Naive thymus-derived CD4-positive, alpha-beta T cell (primary cell): ENCODE results near the gene FUT8. TPM values are rescaled to one million over a fixed set of nuclear protein-coding genes. Genes with fewer than 3 reads are reported as not detected.

ENCODE experiments used
- ATAC-seq: fragments of 150-1000 bp; cut with Tn5 transposase; 2 replicates; pipeline ENCODE4 v1.10.0; 2021; ENCODE audit warnings: mild to moderate bottlenecking, moderate library complexity
- CTCF ChIA-PET: fragments of 350-600 bp; sonication (Branson Sonifier 250); formaldehyde crosslinking; loops from one replicate; lab custom pipeline; 2021; ENCODE audit warnings: antibody characterized with exemption; lab: Charles Lee
- POLR2A ChIA-PET: fragments of 350-600 bp; sonication (Branson Sonifier 250); formaldehyde crosslinking; loops from one replicate; lab custom pipeline; 2021; ENCODE audit warnings: antibody characterized with exemption, inconsistent platforms; lab: Charles Lee
- DNase-seq, 9 donors: peaks; one replicate each; pipeline versions ENCODE4 v3.0.0 to v3.0.0-alpha.2; 2020 to 2022; ENCODE audit warnings: mixed read lengths in 1 of 9
- H3K27ac ChIP-seq: one replicate; pipeline ENCODE4 v1.7.0; 2013; ENCODE audit warnings: mild to moderate bottlenecking, low read depth, low read length, moderate library complexity
- H3K27me3 ChIP-seq, 2 donors: one replicate each; pipeline ENCODE4 v1.7.0; 2013; ENCODE audit warnings: low read length in 2 of 2, mild to moderate bottlenecking in 2 of 2, moderate library complexity in 2 of 2; ENCODE audit not compliant: control insufficient read depth in 2 of 2, insufficient read depth in 2 of 2
- H3K36me3 ChIP-seq, 3 experiments: 1 replicate in 2 of 3; 2 replicates in 1 of 3; pipeline ENCODE4 v1.7.0; 2013; ENCODE audit warnings: low read length in 3 of 3, mild to moderate bottlenecking in 3 of 3, moderate library complexity in 1 of 3; ENCODE audit not compliant: insufficient read depth in 3 of 3, control insufficient read depth in 2 of 3
- H3K4me1 ChIP-seq, 2 donors: one replicate each; pipeline ENCODE4 v1.7.0; 2013; ENCODE audit warnings: low read length in 2 of 2, mild to moderate bottlenecking in 2 of 2, moderate library complexity in 1 of 2; ENCODE audit not compliant: control insufficient read depth in 2 of 2, insufficient read depth in 2 of 2
- H3K4me3 ChIP-seq: 2 replicates; pipeline ENCODE4 v1.7.0; 2013; ENCODE audit warnings: mild to moderate bottlenecking, low read length
- H3K9me3 ChIP-seq, 3 experiments: 1 replicate in 2 of 3; 2 replicates in 1 of 3; pipeline ENCODE4 v1.7.0; 2013; ENCODE audit warnings: low read length in 3 of 3; ENCODE audit not compliant: control insufficient read depth in 2 of 3
- H3K27ac Mint-ChIP-seq, 9 donors: one replicate each; pipeline ENCODE4 v1.8.0; 2020 to 2022; ENCODE audit warnings: mixed read lengths in 9 of 9, mild to moderate bottlenecking in 8 of 9, moderate library complexity in 5 of 9, inconsistent platforms in 2 of 9
- H3K27me3 Mint-ChIP-seq, 5 donors: one replicate each; pipeline ENCODE4 v1.8.0; 2021 to 2022; ENCODE audit warnings: mixed read lengths in 5 of 5, mild to moderate bottlenecking in 1 of 5
- H3K36me3 Mint-ChIP-seq, 5 donors: one replicate each; pipeline ENCODE4 v1.8.0; 2020 to 2022; ENCODE audit warnings: mixed read lengths in 5 of 5, mild to moderate bottlenecking in 3 of 5, inconsistent platforms in 1 of 5
- H3K4me1 Mint-ChIP-seq, 7 donors: one replicate each; pipeline ENCODE4 v1.8.0; 2020 to 2022; ENCODE audit warnings: mixed read lengths in 7 of 7, mild to moderate bottlenecking in 3 of 7, inconsistent platforms in 1 of 7
- H3K4me3 Mint-ChIP-seq, 10 donors: one replicate each; pipeline ENCODE4 v1.8.0; 2020 to 2022; ENCODE audit warnings: mild to moderate bottlenecking in 10 of 10, mixed read lengths in 10 of 10, moderate library complexity in 6 of 10, inconsistent platforms in 2 of 10
- H3K9me3 Mint-ChIP-seq, 11 donors: one replicate each; pipeline ENCODE4 v1.8.0; 2020 to 2022; ENCODE audit warnings: mixed read lengths in 11 of 11, mild to moderate bottlenecking in 4 of 11, inconsistent platforms in 1 of 11, moderate library complexity in 1 of 11
- intact Hi-C, 2 donors: fragments of 100-400 bp; cut with micrococcal nuclease; formaldehyde crosslinking; loops; one replicate each; pipeline ENCODE4 v1.15.1; 2023
- polyA plus RNA-seq, 2 donors: library from polyadenylated mRNA; unstranded; fragments of 300-500 nt; fragmentation: Illumina TruSeq; gene quantifications; one replicate each; pipeline ENCODE4 v1.2.3, GENCODE V29; 2021
- total RNA-seq, 6 experiments: library from RNA in 5 of 6; stranded (reverse) in 5 of 6; gene quantifications; 1 replicate in 5 of 6; 2 replicates in 1 of 6; pipeline ENCODE4 v1.2.3 and lab custom pipeline; 2021 to 2026

The FUT8 gene
- total and polyA plus RNA-seq, 7 experiments from 2014 or later: 11.1 to 107 (median 41.6) TPM

DNA sequence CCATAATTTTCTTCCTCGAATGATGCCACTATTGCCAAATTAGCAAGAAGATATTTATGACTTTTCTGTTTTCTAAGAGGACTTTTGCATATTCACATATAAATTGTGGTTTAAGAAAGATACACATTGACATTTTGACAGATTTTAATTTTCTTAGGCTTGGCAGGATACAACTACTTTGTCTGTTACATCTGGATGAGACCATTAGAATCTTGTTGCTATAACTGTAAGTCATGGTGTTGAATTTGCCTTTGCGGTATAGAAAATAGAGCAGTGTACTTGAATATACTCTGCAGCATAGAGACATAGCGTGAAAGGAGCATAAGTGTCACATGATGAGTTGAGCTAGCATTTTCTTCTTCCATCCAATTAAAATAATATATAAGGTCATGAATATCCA lies 169.3 kb downstream of the FUT8 start:
- Mint-ChIP-seq H3K4me1 (peaks cover 5 to 37% (median 26%) of the 10 kb centered on the region in 7 donors), H3K36me3 (peaks cover 0 to 26% (median 11%) of the 10 kb centered on the region in 5 donors), H3K4me3 (no peak overlapping the region), H3K27me3 (no peaks in the 10 kb centered on the region), H3K27ac (no peak overlapping the region), H3K9me3 (no peaks in the 10 kb centered on the region)
- DNase-seq (no peak), ATAC-seq (no peak)
- Histone ChIP-seq H3K36me3 (no peaks in the 10 kb centered on the region), H3K27me3 (no peaks in the 10 kb centered on the region), H3K9me3 (no peaks in the 10 kb centered on the region), H3K27ac (no peak overlapping the region), H3K4me1 (no peaks in the 10 kb centered on the region), H3K4me3 (no peak overlapping the region)
- intact Hi-C loops: no loop called here
- ChIA-PET CTCF (no interaction called here), POLR2A (no interaction called here)

DNA sequence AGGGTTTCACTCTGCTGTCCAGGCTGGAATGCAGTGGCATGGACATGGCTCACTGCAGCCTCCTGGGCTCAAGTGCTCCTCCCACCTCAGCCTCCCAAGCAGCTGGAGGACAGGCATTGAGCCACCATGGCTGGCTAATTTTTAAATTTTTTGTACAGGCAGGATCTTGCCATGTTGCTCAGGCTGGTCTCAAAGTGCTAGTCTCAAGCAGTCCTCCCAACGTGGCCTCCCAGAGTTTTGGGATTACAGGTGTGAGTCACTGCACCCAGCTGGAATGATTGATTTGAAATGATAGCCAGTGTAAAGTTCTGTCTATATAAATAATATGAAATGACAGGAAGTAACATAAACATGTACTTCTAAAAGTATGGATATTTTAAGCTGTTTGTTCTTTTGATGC lies 172.7 kb downstream of the FUT8 start:
- Mint-ChIP-seq H3K27ac (no peak overlapping the region), H3K4me3 (no peak overlapping the region), H3K36me3 (peaks cover 0 to 23% (median 12%) of the 10 kb centered on the region in 5 donors), H3K4me1 (peaks cover 11 to 42% (median 35%) of the 10 kb centered on the region in 7 donors), H3K27me3 (no peaks in the 10 kb centered on the region), H3K9me3 (peaks cover 0 to 1% (median 0%) of the 10 kb centered on the region in 11 donors)
- DNase-seq (no peak), ATAC-seq (no peak)
- intact Hi-C loops: no loop called here
- H3K4me3 ChIP-seq: no peak overlapping the region
- ChIA-PET CTCF (no interaction called here), POLR2A (no interaction called here)
- no peaks in the 10 kb centered on the region for H3K36me3 ChIP-seq
- H3K27me3 ChIP-seq: no peaks in the 10 kb centered on the region
- no peaks in the 10 kb centered on the region for H3K4me1 ChIP-seq
- H3K27ac ChIP-seq: no peak overlapping the region
- H3K9me3 ChIP-seq: no peaks in the 10 kb centered on the region

DNA sequence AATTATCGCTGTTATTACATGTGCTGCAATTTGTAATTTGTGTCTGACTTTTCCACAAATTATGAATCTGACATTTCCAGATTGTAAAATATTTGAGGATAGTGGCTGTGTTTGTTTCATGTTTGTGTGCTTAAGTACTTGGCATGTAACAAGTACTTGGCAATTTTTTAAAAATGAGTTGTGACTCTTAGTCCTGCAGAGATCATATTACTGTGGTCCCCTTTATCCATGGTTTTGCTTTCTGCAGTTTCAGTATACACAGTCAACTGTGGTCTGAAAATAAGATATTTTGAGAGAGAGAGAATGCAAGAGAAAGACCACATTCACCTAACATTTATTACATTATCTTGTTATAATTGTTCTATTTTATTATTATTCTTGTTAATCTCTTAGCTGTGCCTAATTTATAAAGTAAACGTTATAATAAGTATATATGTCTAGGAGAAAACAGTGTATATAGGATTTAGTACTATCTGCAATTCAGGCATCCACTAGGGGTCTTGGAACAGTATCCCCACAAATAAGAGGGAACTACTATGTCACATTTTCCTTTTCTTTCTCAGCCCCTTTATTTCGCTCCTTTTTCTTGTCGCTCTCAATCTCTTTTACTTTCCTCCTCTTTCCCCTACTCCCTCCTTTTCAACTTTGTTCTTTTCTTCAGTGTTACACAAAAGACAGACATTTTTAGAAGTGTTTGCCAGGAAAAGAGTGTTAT lies 176.1 kb downstream of the FUT8 start:
- Mint-ChIP-seq H3K4me1 (peaks cover 10 to 39% (median 28%) of the 10 kb centered on the region in 7 donors), H3K9me3 (peaks cover 0 to 1% (median 0%) of the 10 kb centered on the region in 11 donors), H3K27ac (peak overlapping the region in 1 of 9 donors; percentile 41), H3K4me3 (peak overlapping the region in 2 of 10 donors; percentile 10 to 57), H3K36me3 (peaks cover 0 to 19% (median 12%) of the 10 kb centered on the region in 5 donors), H3K27me3 (no peaks in the 10 kb centered on the region)
- POLR2A ChIA-PET: no interaction called here
- DNase-seq (no peak), ATAC-seq (no peak)
- CTCF ChIA-PET: no interaction called here
- Histone ChIP-seq H3K36me3 (no peaks in the 10 kb centered on the region), H3K27ac (no peak overlapping the region), H3K4me3 (no peak overlapping the region), H3K27me3 (no peaks in the 10 kb centered on the region), H3K9me3 (no peaks in the 10 kb centered on the region), H3K4me1 (no peaks in the 10 kb centered on the region)
- intact Hi-C loops: no loop called here

- H3K4me1 Mint-ChIP-seq: peaks cover 0 to 8% (median 3%) of the 10 kb centered on the region in 7 donors
- no peak overlapping the region for H3K4me3 Mint-ChIP-seq
- no peaks in the 10 kb centered on the region for H3K27me3 ChIP-seq
- H3K36me3 ChIP-seq: no peaks in the 10 kb centered on the region
- ChIA-PET CTCF (no interaction called here), POLR2A (no interaction called here)
- intact Hi-C loops: no loop called here
- no peak overlapping the region for H3K27ac Mint-ChIP-seq
- H3K9me3 Mint-ChIP-seq: no peaks in the 10 kb centered on the region
- peaks cover 0 to 11% (median 4%) of the 10 kb centered on the region in 5 donors for H3K36me3 Mint-ChIP-seq
- no peak overlapping the region for H3K27ac ChIP-seq
- no peaks in the 10 kb centered on the region for H3K27me3 Mint-ChIP-seq
- no peak overlapping the region for H3K4me3 ChIP-seq
- no peaks in the 10 kb centered on the region for H3K9me3 ChIP-seq
- ATAC-seq: no peak
- no peaks in the 10 kb centered on the region for H3K4me1 ChIP-seq
- DNase-seq: no peak
Measured at GRCh38 chr14:65594153-65594881, 181.8 kb downstream of the FUT8 start.

- Mint-ChIP-seq H3K9me3 (no peaks in the 10 kb centered on the region), H3K27ac (no peak overlapping the region), H3K36me3 (peaks cover 0 to 9% (median 4%) of the 10 kb centered on the region in 5 donors), H3K27me3 (no peaks in the 10 kb centered on the region), H3K4me3 (no peak overlapping the region), H3K4me1 (peaks cover 0 to 8% (median 0%) of the 10 kb centered on the region in 7 donors)
- Histone ChIP-seq H3K27me3 (no peaks in the 10 kb centered on the region), H3K27ac (no peak overlapping the region), H3K4me3 (no peak overlapping the region), H3K9me3 (no peaks in the 10 kb centered on the region), H3K4me1 (no peaks in the 10 kb centered on the region), H3K36me3 (no peaks in the 10 kb centered on the region)
- intact Hi-C loops: no loop called here
- ChIA-PET CTCF (no interaction called here), POLR2A (no interaction called here)
- ATAC-seq (no peak), DNase-seq (no peak)
Measured at GRCh38 chr14:65594882-65595237, 182.3 kb downstream of the FUT8 start.

- intact Hi-C loops: no loop called here
- peaks cover 0 to 6% of the 10 kb centered on the region in 2 donors for H3K4me1 ChIP-seq
- Mint-ChIP-seq H3K9me3 (no peaks in the 10 kb centered on the region), H3K27me3 (no peaks in the 10 kb centered on the region), H3K4me3 (no peak overlapping the region), H3K27ac (no peak overlapping the region), H3K36me3 (peaks cover 0 to 9% (median 0%) of the 10 kb centered on the region in 5 donors), H3K4me1 (peaks cover 0 to 4% (median under 1%) of the 10 kb centered on the region in 7 donors)
- DNase-seq (no peak), ATAC-seq (no peak)
- H3K27ac ChIP-seq: no peak overlapping the region
- H3K4me3 ChIP-seq: no peak overlapping the region
- POLR2A ChIA-PET: no interaction called here
- no peaks in the 10 kb centered on the region for H3K27me3 ChIP-seq
- no peaks in the 10 kb centered on the region for H3K9me3 ChIP-seq
- CTCF ChIA-PET: no interaction called here
- H3K36me3 ChIP-seq: no peaks in the 10 kb centered on the region
Measured at GRCh38 chr14:65599375-65599774, 186.8 kb downstream of the FUT8 start.
